Ovary (tissue), 9 donors: ENCODE data around the gene E2F4. TPM values are rescaled to one million over a fixed set of nuclear protein-coding genes. Genes with fewer than 3 reads are reported as not detected.
A peak's percentile ranks its signal among the peaks of the same experiment; 100 is the strongest.

Experiments used
- DNase-seq, 5 donors: peaks; one replicate each; pipeline ENCODE4 v3.0.0-alpha.2; 2019 to 2020
- H3K27ac ChIP-seq, 2 donors: fragments of 200-600 bp; one replicate each; pipeline versions ENCODE4 v1.5.1 to v1.8.0; 2019 to 2022
- H3K27me3 ChIP-seq: fragments of 200-600 bp; one replicate; pipeline ENCODE4 v1.8.0; 2022
- H3K36me3 ChIP-seq: fragments of 200-600 bp; sonication (generic); one replicate; pipeline ENCODE4 v1.5.1; 2019
- H3K4me1 ChIP-seq: one replicate; pipeline ENCODE4 v1.8.1; 2013; ENCODE audit warnings: mild to moderate bottlenecking, moderate library complexity; ENCODE audit not compliant: insufficient read depth
- H3K4me3 ChIP-seq: fragments of 200-600 bp; sonication (generic); one replicate; pipeline ENCODE4 v1.5.1; 2017
- H3K9me3 ChIP-seq, 2 donors: fragments of 200-600 bp in 1 of 2; sonication (generic) in 1 of 2; one replicate each; pipeline versions ENCODE4 v1.5.1 to v1.8.1; 2013 to 2019; ENCODE audit warnings: mild to moderate bottlenecking in 1 of 2, moderate library complexity in 1 of 2
- CTCF ChIP-seq, 3 donors: fragments of 450-650 bp in 2 of 3; fragments of 200-600 bp in 1 of 3; IDR thresholded peaks; one replicate each; pipeline versions ENCODE4 v1.5.1 to v1.8.0; 2016 to 2022; ENCODE audit warnings: antibody characterized with exemption in 3 of 3, mild to moderate bottlenecking in 1 of 3
- EP300 ChIP-seq: sonication (generic); formaldehyde crosslinking; IDR thresholded peaks from one replicate; pipeline ENCODE4 v1.6.1; 2017; ENCODE audit warnings: antibody characterized with exemption
- POLR2A ChIP-seq: fragments of 450-650 bp; IDR thresholded peaks from one replicate; pipeline ENCODE4 v1.6.1; 2017; ENCODE audit warnings: antibody characterized with exemption, mild to moderate bottlenecking, moderate library complexity
- WGBS, 3 donors: extraction: QIAGEN DNeasy Blood & Tissue Kit in 1 of 3; methylation state at CpG; one replicate each; pipeline versions ENCODE4 v1.1.5 to v1.1.7; 2013 to 2017; 5-methylcytosine and 5-hydroxymethylcytosine counted together
- intact Hi-C, 4 donors: fragments of 100-400 bp; cut with DNase I; formaldehyde crosslinking; loops; one replicate each; pipeline versions ENCODE4 v1.11.0 to v1.15.1; 2022 to 2023
- polyA plus RNA-seq, 2 donors: library from polyadenylated mRNA; stranded (reverse); fragments of 200-250 nt in 1 of 2; fragments of 350-450 nt in 1 of 2; fragmentation: Illumina TruSeq in 1 of 2; extraction: RNeasy Lipid Tissue Mini Kit (QIAGEN cat#74804) in 1 of 2; gene quantifications; one replicate each; pipeline ENCODE4 v1.2.3, GENCODE V29; 2013 to 2014
- total RNA-seq, 7 donors: library from RNA; depleted of rRNA in 2 of 7; stranded (reverse); fragments of >200 nt in 2 of 7; fragmentation: NEBNext Ultra II Directional in 3 of 7; extraction: Animal tissue kit (Norgen Biotek cat#: 25700) in 3 of 7; gene quantifications; one replicate each; pipeline versions ENCODE4 v1.1.0 to v1.2.4, GENCODE V29; 2016 to 2023
- donor health status: DM: no; HTN: no; CAD: no; lungs with moderate emphysema.
- donor health status: DM: no; HTN: no; CAD: no.
- donor health status: Bipolar disorder and iron deficiency.
- donor health status: DM: yes; HTN: yes; CAD: no.
- donor health status: DM: no; HTN: no; CAD: no.
- donor health status: DM: yes; HTN: yes; CAD: no.

Gene E2F4
- total and polyA plus RNA-seq, 9 donors, result 17.6 to 75.7 (median 49.7) TPM

- no peaks in the 10 kb centered on the region for H3K9me3 ChIP-seq
- H3K36me3 ChIP-seq, result no peaks in the 10 kb centered on the region
- intact Hi-C loops, result no loop called here
- H3K27ac ChIP-seq, result peak overlapping the region in 1 of 2 donors; percentile 77
- no peak for DNase-seq
- H3K27me3 ChIP-seq, result no peaks in the 10 kb centered on the region
- peaks cover 21% of the 10 kb centered on the region for H3K4me1 ChIP-seq
- WGBS, 3 donors, result 32 to 50% (median 40%) methylated on average over 35 to 44 of the region's 44 CpGs
- no peak overlapping the region for H3K4me3 ChIP-seq
- TF ChIP-seq EP300, result no peak
- no peak for TF ChIP-seq POLR2A
- TF ChIP-seq CTCF (IDR thresholded peaks at IDR 0.05), result no peak
These were observed 29.3 kb upstream of the E2F4 start for GRCh38 chr16:67162506-67163163.

GRCh38 chr16:67163164-67163998, 28.6 kb upstream of the E2F4 start:
- intact Hi-C loops, result no loop called here
- H3K4me1 ChIP-seq, result peaks cover 21% of the 10 kb centered on the region
- no peaks in the 10 kb centered on the region for H3K36me3 ChIP-seq
- WGBS, 3 donors, result 5 to 20% (median 5%) methylated on average over 20 to 99 of the region's 99 CpGs
- H3K27me3 ChIP-seq, result no peaks in the 10 kb centered on the region
- TF ChIP-seq CTCF (IDR thresholded peaks at IDR 0.05), result no peak
- peak; percentile 41 for TF ChIP-seq POLR2A
- no peak for TF ChIP-seq EP300
- H3K9me3 ChIP-seq, result no peaks in the 10 kb centered on the region
- DNase-seq, result peak; percentile 73 to 88 (median 76)
- peak overlapping the region; percentile 39 to 77 for H3K27ac ChIP-seq
- H3K4me3 ChIP-seq, result peak overlapping the region; percentile 33

GRCh38 chr16:67163999-67164558, 27.9 kb upstream of the E2F4 start:
- WGBS, 3 donors, result 1 to 3% (median 2%) methylated on average over 34 of the region's 34 CpGs
- DNase-seq, result peak; percentile 60 to 83 (median 73)
- Histone ChIP-seq H3K36me3 (no peaks in the 10 kb centered on the region), H3K4me1 (peaks cover 19% of the 10 kb centered on the region), H3K4me3 (peak overlapping the region; percentile 33), H3K27me3 (no peaks in the 10 kb centered on the region), H3K27ac (peak overlapping the region; percentile 39 to 77), H3K9me3 (no peaks in the 10 kb centered on the region)
- TF ChIP-seq POLR2A (no peak), EP300 (no peak), CTCF (IDR thresholded peaks at IDR 0.05) (no peak)
- intact Hi-C loops, result no loop called here

- Histone ChIP-seq H3K36me3 (no peaks in the 10 kb centered on the region), H3K9me3 (no peaks in the 10 kb centered on the region), H3K27ac (peak within 1 kb of the TSS; percentile 73 to 77), H3K27me3 (no peaks in the 10 kb centered on the region), H3K4me1 (peaks cover 22% of the 10 kb centered on the region), H3K4me3 (peak within 1 kb of the TSS; percentile 33)
- 1 to 4% (median 3%) methylated on average over 39 to 41 of the region's 41 CpGs for WGBS, 3 donors
- peak; percentile 69 to 84 (median 71) for DNase-seq
- intact Hi-C loops, result no loop called here
- TF ChIP-seq POLR2A (no peak), EP300 (no peak), CTCF (IDR thresholded peaks at IDR 0.05) (no peak)
These were observed 27.3 kb upstream of the E2F4 start, which contains the start of gene HSF4 for GRCh38 chr16:67164599-67165061. Gene HSF4, plus strand, starts transcription at chr16:67164745. Its CDS starts 67 bp downstream, at chr16:67164812.
